GM19193 (cell line): ENCODE results near the gene SIVA1.

Experiments used
- POLR2A ChIP-seq: IDR thresholded peaks from 4 replicates; pipeline ENCODE4 v1.6.1; 2011; ENCODE audit not compliant: insufficient read depth, insufficient read length; ENCODE audit errors: extremely low read depth

SIVA1 gene

DNA sequence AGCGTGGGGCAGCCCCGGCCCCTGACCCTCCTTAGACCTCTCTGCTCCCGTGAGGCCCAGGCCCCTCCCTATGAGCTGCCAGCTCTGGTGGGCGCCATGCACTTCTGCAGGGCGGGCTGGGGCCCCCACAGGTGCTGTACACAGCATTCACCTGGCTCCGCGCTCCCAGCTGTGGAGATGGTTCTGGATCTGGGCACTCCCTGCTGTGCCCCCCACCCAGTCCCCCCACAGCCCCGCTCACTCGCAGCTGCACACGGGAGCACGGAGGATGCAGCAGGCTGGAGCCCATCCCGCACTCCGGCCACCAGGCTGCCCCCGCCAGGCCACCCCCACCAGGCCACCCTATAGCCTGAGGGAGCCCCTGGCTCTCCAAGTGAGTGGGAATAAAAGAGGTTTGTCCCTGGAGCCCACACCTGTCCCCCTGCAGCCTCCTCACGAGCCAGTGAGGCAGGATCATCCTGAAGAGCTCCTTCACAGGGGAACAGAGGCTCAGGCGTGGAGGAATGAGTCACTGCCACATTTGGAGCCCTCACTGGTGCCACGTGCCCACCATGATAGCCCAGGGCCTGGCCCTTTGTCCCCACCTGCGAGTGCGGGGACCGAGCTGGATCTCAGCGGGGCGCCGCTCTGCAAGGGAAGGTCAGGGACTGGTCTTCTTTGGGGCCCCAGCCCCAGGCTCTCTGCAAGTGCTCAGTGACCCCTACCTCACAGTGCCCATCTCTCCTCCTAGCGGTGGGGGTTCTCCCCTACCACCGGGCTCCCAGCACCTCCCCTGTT, 27.0 kb upstream of the SIVA1 start:
- no peak for TF ChIP-seq POLR2A

DNA sequence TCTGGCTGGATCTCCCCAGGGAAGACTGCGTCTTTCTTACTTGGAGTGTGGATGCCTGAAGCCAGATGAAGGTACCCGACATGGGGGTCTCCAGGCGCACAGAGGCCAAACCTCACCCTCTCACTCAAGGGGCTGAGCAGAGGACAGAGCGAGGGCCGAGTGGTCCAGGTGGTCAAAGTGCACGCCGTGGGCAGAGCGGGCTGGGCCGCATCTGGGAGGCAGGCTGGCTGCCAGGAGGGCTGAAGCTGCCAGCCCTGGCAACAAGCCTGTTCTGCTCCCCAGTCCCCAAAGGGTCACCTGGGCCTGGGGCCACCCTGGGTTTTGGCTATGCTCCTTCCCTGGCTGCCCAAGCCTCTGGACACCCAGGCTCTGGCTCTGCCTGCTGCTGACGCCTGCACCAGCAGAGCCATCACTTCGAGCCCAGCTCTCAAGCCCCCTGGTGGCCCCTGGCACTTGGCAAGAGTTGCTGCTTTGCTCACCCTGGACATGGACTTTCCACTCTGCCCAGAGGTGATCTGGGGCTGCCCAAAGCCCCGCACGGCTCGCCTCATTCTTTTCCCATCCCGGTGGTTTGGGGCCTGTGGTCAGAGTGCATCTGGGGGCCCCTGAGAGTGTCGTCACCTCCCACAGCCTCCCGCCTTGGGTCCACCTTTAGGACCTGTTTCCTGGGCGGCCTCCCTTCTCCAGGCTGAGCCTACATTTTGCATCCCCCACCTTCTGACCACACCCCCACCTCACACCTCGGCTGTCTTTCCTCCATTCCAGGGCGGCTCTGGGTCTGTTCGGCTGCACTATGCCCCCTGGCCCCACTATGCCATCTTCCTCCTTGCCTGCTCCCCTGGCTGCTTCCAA, 26.1 kb upstream of the SIVA1 start:
- no peak for TF ChIP-seq POLR2A

DNA sequence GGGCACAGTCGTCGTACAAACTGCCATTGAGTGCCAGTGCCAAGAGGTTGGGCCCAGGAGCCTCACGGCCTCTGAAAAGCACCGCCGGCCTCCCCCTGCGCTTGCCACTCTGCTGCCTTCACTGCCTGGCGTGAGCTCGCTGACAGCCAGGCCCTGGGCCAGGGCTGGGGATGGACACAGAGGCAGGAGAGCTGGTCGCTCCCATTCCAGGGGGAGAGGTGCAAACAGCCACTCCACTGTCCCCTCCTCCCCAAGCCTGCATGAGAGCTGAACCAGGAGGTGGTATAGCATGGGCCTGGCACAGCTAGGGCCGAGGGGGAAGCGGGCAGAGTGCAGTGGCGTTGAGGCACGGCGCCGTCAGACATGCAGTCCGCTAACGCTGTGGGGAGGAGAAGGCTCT, 24.3 kb upstream of the SIVA1 start:
- no peak for TF ChIP-seq POLR2A

DNA sequence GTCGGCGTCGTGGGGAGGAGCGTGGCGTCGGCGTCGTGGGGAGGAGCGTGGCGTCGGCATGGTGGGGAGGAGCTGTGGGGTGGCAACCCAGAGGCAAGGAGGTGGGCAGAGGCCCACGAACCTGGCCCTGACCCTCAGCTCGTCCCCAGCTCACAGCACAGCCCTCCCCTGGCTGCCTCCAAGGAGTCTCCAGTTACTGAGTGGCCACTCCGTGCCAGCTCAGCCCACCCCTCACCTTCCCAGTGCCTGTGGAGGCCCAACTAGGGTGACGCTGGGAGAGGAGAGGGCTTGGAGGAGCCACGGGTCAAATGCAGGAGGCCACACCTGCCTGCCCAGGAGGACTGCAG, 23.1 kb upstream of the SIVA1 start:
- no peak for TF ChIP-seq POLR2A

DNA sequence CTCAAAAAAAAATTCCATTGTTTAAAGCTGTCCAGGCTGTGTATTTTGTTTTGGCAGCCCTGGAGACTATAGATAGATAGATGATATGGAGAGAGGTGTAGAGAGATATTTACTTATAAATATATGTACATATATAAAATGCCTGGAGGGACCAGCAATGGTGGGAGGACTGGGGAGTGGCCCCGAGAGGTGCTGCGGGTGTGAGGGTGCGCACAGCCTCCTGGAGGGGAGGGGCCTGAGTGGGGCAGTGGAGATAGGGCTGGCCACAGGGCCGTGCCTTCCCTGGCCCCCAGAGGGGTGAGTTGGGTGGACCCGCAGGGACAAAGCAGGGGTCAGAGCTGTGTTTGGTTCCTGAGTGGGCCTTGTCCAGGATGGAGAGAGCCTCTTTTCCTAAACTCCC, 22.5 kb upstream of the SIVA1 start:
- TF ChIP-seq POLR2A: no peak

DNA sequence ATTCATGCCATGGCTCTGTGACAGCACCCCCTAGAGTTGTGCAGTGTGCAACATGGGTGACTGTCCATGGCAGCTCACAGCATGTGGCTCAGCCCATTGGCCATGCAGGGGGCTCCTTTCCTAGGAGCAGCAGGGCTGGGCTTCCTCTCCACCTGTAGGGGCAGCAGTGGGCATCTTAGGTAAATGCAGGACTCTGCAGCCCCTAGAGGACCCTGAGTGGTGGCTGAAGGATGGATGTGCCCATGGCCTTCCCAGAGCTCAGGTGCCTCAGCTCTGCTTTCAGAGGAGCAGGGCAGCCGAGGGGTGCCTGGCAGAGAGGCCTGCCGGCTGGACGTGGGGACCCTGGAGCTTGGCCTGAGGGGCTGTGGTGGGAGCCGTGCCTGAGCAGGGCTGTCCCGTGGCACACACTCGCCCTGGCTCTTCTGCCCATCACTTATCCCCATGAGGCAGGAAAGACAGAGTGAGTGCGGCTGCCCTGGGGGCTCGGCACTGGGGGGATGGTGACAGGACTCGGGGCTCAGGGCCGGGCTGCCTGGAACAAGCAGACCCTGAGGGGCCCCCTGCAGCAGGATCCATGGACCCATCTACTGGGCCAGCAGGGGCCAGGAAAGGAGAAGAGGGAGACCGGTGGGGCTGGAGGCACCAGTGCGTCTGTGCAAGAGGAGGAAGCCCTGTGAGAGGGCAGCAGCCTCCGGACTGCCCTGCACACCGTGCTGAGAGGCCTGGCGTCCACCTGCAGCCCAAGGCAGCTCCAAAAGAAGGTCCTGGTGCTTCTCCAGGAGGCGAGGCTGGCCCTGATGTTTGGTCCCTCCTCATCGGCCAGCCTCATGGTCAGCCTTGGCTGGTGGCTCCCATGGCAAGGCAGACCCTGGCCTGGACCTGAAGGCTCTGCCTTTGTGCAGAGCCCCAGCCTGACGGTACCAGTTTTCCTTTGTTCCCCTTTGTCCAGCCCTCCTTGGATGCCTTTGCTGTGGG, 21.3 kb upstream of the SIVA1 start:
- no peak for TF ChIP-seq POLR2A

DNA sequence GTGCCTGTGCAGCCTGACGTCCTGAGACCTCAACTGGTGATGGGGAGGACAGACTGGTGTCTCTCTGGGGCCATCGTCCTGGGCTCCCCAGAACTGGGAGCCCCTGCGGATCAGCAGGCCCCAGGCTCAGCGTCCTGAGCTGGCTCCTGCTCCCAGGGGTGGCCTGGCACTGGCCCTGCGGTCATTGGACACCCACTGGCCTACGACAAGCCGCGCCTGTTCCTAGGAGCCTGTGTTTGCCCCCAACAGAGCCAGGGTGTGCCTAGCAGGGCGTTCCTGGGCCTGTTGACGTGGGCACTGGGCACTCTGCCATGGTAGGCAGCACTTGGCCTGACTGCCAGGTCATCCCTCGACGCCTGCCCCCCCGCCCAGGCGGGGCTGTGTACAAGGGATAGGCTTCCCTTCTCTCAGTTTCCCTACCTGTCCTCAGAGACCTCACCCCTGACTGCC, 20.6 kb upstream of the SIVA1 start:
- TF ChIP-seq POLR2A: no peak

DNA sequence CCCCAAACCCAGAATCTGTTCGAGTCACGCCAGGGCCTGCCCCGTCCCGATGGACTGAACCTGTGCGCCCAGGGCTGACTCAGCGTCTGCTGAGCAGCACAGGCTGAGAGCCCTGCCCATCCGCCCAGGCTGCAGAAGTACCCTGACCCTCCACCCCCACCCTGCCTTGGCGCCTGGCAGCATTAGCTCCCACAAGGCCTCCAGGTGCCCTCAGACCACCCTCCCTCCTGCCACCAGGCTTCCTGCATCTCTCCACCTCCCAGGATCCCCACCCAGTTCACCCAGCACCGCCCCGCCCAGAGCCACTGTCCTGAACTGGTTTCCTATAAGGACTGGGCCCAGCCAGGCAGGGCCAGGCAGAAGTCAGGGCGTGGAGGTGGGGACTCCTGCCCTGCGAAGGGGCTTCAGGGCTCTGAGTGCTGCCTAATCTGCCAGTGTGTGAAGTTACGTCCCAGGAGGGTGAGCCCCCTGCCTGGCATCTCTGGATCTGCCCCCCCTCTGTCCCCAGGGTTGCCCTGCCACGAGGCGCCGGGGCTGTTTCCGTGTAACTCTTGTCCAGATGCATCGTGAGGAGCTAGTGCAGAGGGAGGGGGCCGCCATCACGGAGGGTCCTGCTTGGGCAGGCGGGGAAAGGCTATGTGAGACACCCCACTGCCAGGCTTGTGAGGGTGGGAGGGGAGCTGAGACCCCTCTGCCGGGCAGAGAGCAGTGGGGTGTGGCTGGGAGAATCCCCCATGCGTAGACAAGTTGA, 19.8 kb upstream of the SIVA1 start:
- no peak for TF ChIP-seq POLR2A

DNA sequence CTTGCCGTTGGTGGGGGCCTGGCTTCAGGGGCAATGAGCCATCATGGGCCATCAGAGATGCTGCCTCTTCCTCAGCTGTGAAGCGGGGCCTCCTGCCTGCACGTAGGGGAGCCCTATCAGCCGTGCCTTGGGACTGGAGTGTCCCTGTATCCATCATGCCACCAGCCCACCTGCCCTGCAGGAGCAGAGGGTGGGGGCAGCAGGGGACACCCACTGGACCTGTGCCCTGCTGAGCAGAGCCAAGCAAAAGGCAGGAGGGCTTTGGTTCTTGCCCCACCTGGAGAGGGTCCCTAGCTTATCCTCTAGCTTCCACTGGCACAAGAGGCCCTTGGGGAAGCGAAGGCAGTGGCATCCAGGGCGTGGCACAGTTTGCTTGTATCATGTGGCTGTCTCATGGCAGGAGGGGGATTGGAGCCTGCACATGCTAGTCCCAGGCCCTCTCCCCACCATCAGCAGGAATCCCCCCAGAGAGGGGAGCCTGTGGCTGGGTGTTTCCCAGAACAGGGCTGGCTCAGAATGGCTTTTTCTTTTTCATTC, 18.8 kb upstream of the SIVA1 start:
- TF ChIP-seq POLR2A: no peak

DNA sequence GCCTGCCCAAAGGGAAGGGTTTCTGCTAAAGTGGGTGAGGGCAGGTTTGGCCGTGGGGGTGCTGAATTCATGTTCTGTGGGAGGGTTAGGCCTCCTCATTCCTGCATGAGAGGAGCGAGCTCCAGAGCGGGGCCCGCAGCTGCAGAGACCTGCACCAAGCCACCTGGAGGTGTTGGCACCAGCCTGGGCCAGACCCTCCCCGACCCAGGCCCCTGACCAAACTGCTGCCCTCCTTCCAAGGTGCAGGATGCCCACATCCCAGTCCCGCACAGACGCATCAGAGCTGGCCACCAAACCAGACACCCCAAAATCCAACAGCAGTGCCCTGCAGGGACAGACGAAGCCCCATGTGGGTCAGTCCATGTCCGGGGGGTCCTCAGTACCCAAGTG, 18.4 kb upstream of the SIVA1 start:
- TF ChIP-seq POLR2A: no peak

DNA sequence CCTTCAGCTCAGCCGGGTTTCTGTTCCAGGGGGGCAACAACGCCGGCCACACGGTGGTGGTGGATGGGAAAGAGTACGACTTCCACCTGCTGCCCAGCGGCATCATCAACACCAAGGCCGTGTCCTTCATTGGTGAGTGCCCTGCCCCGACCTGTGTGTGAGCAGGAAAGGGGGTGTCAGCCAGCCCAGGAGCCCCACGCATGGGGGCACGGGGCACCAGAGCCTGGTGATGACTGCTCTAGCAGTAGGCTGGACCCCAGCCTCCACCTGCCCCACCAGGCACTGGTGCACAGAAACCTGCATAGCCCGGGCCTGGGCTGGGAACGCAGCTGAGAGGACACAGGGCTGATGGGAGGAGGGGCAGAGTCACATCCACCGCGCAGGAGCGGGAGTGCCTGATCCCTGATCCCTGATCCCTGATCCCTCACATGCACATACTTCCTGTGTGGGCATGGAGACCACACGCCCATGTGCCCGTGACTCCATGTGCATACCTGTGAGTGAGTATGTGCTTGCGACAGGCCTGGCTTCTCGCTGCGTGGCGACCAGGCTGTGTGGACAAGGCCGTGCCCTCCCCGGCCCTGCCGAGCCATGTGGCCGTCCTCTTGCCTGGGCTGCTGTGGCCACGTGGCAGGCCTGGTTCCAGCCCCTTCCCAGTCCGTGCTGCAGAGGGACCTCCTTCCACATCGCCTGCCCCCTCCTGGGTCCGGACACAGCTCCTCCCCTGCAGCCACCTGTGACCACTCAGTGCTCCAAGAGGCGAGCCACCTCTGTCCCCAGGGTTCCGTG, 17.8 kb upstream of the SIVA1 start:
- TF ChIP-seq POLR2A: no peak

DNA sequence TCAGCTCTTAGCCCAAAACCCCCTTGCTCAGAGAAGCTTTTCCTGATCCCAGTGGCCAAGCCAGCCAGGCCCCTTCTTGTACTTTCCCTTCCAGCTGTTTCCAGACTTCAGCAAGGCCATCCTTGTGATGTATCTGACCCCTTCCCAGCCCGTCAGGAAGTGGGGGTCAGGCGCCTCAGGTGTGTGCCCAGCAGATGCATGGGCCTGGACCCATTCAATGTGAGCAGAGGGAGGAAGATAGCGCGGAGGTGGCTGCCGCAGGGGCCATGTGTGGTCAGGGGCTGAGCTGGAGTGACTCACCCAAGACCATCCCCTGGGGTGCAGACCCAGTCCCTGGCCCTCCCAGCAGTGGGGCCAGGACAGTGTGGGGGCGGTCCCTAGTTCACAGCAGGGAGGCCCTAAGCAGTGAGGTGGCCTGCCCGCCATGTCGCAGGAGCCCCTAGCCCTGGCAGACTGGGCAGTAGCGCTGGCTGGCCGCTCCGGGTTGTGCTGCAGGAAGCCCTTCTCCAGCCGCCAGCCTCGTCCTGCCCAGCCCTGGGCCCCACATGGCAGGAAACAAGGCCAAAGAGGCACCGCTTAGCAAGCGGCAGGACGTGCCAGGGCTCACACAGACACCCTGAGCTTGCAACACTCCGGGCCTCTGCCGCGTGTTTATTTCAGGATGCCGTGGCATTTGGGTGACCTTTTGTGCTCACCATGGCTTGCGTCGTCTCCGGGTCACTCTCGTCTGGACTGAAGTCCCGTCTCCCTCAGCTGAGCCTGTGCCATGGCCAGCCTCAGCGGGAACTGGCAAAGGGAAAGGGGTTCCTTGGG, 16.9 kb upstream of the SIVA1 start:
- no peak for TF ChIP-seq POLR2A

DNA sequence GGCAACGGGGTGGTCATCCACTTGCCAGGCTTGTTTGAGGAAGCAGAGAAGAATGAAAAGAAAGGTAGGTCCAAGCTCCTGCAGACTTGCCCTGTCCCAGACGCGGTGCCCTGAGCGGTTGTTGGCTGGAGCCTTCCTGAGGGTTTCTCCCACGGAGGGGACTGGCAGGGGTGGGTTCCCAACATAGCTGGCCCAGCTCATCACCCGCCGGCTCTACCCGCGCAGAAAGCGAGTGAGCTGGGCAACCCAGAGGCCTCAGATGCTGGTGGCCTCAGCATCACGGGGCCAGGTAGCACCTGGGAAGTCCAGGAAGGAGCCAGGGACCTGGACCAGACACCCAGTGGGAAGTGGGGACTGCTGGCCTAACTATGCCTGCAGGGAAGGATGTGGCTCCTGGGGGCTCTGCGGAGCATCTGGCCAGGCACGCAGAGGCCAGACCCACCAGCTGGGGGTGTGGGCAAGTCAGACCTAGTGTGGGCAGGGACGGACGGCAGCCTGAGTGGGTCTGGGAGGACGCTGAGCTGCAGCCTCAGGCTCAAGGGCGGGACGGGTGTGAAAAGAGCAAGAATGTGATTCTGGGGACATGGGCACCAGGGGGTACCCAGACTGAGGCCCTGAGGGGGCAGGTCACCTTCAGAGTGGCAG, 14.4 kb upstream of the SIVA1 start:
- TF ChIP-seq POLR2A: no peak

DNA sequence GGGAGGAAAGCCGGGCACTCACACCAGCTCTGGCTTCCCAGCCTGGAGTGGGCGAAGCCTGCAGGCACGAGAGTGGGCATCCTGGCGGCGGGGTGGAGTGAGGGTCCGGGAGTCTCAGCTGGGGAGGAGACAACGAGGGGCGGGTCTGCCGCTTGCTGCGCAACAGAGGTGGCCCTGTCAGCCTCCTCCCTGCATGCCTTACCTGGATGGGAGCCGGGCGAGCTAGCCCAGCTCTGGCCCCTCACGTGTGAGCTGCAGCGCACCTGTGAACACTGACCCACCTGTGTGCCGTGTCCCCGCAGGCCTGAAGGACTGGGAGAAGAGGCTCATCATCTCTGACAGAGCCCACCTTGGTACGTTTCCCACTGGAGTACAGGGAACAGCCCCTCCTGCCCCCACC, 13.9 kb upstream of the SIVA1 start:
- no peak for TF ChIP-seq POLR2A
